Suprapubic skin (tissue), 4 donors: ENCODE data around the gene NPY1R. TPM values are rescaled to one million over a fixed set of nuclear protein-coding genes. Genes with fewer than 3 reads are reported as not detected.

Experiments used
- DNase-seq, 2 donors: peaks; one replicate each; pipeline ENCODE4 v3.0.0-alpha.2; 2019; ENCODE audit warnings: low spot score in 2 of 2
- H3K27ac ChIP-seq: fragments of 200-600 bp; sonication (generic); one replicate; pipeline ENCODE4 v1.5.1; 2019
- H3K27me3 ChIP-seq: fragments of 200-600 bp; sonication (generic); one replicate; pipeline ENCODE4 v1.5.1; 2019
- H3K36me3 ChIP-seq: fragments of 200-600 bp; sonication (generic); one replicate; pipeline ENCODE4 v1.5.1; 2019
- H3K4me1 ChIP-seq: fragments of 200-600 bp; sonication (generic); one replicate; pipeline ENCODE4 v1.5.1; 2019
- H3K4me3 ChIP-seq: fragments of 200-600 bp; sonication (generic); one replicate; pipeline ENCODE4 v1.5.1; 2019; ENCODE audit warnings: mild to moderate bottlenecking
- H3K9me3 ChIP-seq: fragments of 200-600 bp; sonication (generic); one replicate; pipeline ENCODE4 v1.5.1; 2019
- CTCF ChIP-seq, 2 donors: fragments of 200-600 bp in 1 of 2; fragments of 450-650 bp in 1 of 2; sonication (generic) in 1 of 2; IDR thresholded peaks; one replicate each; pipeline ENCODE4 v1.5.1; 2016 to 2019; ENCODE audit warnings: antibody characterized with exemption in 2 of 2, mild to moderate bottlenecking in 1 of 2, moderate library complexity in 1 of 2
- EP300 ChIP-seq: sonication (generic); formaldehyde crosslinking; IDR thresholded peaks from one replicate; pipeline ENCODE4 v1.6.1; 2017; ENCODE audit warnings: antibody characterized with exemption
- POLR2A ChIP-seq, 2 donors: fragments of 450-650 bp; IDR thresholded peaks; one replicate each; pipeline ENCODE4 v1.6.1; 2017; ENCODE audit warnings: antibody characterized with exemption in 2 of 2, mild to moderate bottlenecking in 2 of 2, moderate library complexity in 2 of 2
- POLR2AphosphoS5 ChIP-seq, 3 donors: sonication (generic); formaldehyde crosslinking; IDR thresholded peaks; one replicate each; pipeline ENCODE4 v1.6.1; 2017; ENCODE audit warnings: antibody characterized with exemption in 3 of 3
- WGBS: methylation state at CpG from one replicate; pipeline ENCODE4 v1.1.5; 2018; 5-methylcytosine and 5-hydroxymethylcytosine counted together
- total RNA-seq, 4 donors: library from RNA; depleted of rRNA; stranded (reverse); fragments of >200 nt; gene quantifications; one replicate each; pipeline ENCODE4 v1.1.0, GENCODE V29; 2016

Gene NPY1R
- total RNA-seq, 4 donors from 2014 or later: 16.1 to 30.8 (median 22.3) TPM

- H3K36me3 ChIP-seq: no peaks in the 10 kb centered on the region
- WGBS: 93% methylated on average over 1 of the region's 1 CpG
Observed at GRCh38 chr4:163356104-163356503, 23.7 kb upstream of the NPY1R start.

GRCh38 chr4:163353054-163353453 is 20.7 kb upstream of the NPY1R start:
- Histone ChIP-seq H3K27me3 (peaks cover 4% of the 10 kb centered on the region), H3K9me3 (no peaks in the 10 kb centered on the region), H3K4me3 (no peak overlapping the region), H3K27ac (no peak overlapping the region), H3K4me1 (no peaks in the 10 kb centered on the region), H3K36me3 (no peaks in the 10 kb centered on the region)
- TF ChIP-seq EP300: no peak
- TF ChIP-seq POLR2A (IDR thresholded peaks at IDR 0.05): no peak
- DNase-seq: no peak
- WGBS: 75% methylated on average over 3 of the region's 3 CpGs

More at GRCh38 chr4:163356104-163356503, 23.7 kb upstream of the NPY1R start:
- Histone ChIP-seq H3K9me3 (no peaks in the 10 kb centered on the region), H3K4me3 (no peak overlapping the region), H3K4me1 (no peaks in the 10 kb centered on the region), H3K27me3 (no peaks in the 10 kb centered on the region), H3K27ac (no peak overlapping the region)
- DNase-seq: no peak
- TF ChIP-seq POLR2AphosphoS5 (IDR thresholded peaks at IDR 0.05): no peak
- no peak for TF ChIP-seq POLR2A (IDR thresholded peaks at IDR 0.05)
- TF ChIP-seq EP300: no peak
- no peak for TF ChIP-seq CTCF (IDR thresholded peaks at IDR 0.05)

- DNase-seq: no peak
- Histone ChIP-seq H3K27me3 (peaks cover 13% of the 10 kb centered on the region), H3K4me1 (no peaks in the 10 kb centered on the region), H3K4me3 (no peak overlapping the region), H3K36me3 (no peaks in the 10 kb centered on the region), H3K27ac (no peak overlapping the region), H3K9me3 (no peaks in the 10 kb centered on the region)
- TF ChIP-seq EP300: no peak
- TF ChIP-seq CTCF (IDR thresholded peaks at IDR 0.05): no peak
- TF ChIP-seq POLR2A (IDR thresholded peaks at IDR 0.05): no peak
- no peak for TF ChIP-seq POLR2AphosphoS5 (IDR thresholded peaks at IDR 0.05)
Observed at GRCh38 chr4:163350672-163351071, 18.3 kb upstream of the NPY1R start.

GRCh38 chr4:163344147-163345125 is 12.0 kb upstream of the NPY1R start:
- Histone ChIP-seq H3K4me1 (peaks cover 19% of the 10 kb centered on the region), H3K27ac (peak overlapping the region; percentile 50), H3K36me3 (no peaks in the 10 kb centered on the region), H3K4me3 (peak overlapping the region; percentile 56), H3K9me3 (no peaks in the 10 kb centered on the region), H3K27me3 (peaks cover 46% of the 10 kb centered on the region)
- WGBS: 3% methylated on average over 14 of the region's 50 CpGs
- TF ChIP-seq POLR2A (IDR thresholded peaks at IDR 0.05): no peak
- TF ChIP-seq CTCF (IDR thresholded peaks at IDR 0.05): no peak
- no peak for TF ChIP-seq EP300
- no peak for TF ChIP-seq POLR2AphosphoS5 (IDR thresholded peaks at IDR 0.05)
- DNase-seq: peak in 1 of 2 donors; percentile 60

- H3K27me3 ChIP-seq: peaks cover 46% of the 10 kb centered on the region
- peaks cover 19% of the 10 kb centered on the region for H3K4me1 ChIP-seq
- H3K27ac ChIP-seq: peak within 1 kb of the TSS; percentile 50
- TF ChIP-seq CTCF (IDR thresholded peaks at IDR 0.05): no peak
- no peak for TF ChIP-seq POLR2A (IDR thresholded peaks at IDR 0.05)
- no peak for TF ChIP-seq EP300
- TF ChIP-seq POLR2AphosphoS5 (IDR thresholded peaks at IDR 0.05): no peak
- WGBS: under 1% methylated on average over 22 of the region's 55 CpGs
- H3K36me3 ChIP-seq: no peaks in the 10 kb centered on the region
- H3K9me3 ChIP-seq: no peaks in the 10 kb centered on the region
- DNase-seq: peak in 1 of 2 donors; percentile 60
- H3K4me3 ChIP-seq: peak within 1 kb of the TSS; percentile 56
Observed at GRCh38 chr4:163343604-163344146, 11.3 kb upstream of the NPY1R start, which contains the start of gene NPY5R. Gene NPY5R, plus strand, starts transcription at chr4:163343892. Its CDS starts 6,382 bp downstream, at chr4:163350274.
